ENCODE measurements around the gene DNMT3B.

The DNMT3B gene

DNA sequence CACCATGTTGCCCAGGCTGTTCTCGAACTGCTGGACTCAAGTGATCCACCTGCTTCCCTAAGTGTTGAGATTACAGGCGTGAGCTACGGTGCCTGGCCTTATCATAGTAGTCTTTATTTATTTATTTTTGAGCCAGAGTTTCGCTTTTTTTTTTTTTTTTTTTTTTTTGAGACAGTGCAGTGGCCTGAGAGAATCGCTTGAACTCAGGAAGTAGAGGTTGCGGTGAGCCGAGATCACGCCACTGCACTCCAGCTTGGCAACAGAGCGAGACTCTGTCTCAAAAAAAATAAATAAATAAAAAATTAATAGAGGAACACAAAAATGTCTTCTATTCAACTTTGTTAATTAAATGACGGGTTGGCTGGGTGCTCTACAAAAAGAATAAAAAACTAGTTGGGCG is 70.5 kb downstream of the DNMT3B start:
- no peak for TF ChIP-seq CTCF (IDR thresholded peaks at IDR 0.05; ENCODE audit: control insufficient read depth, insufficient read depth, low read depth, low read length, missing control alignments)
- no peak overlapping the region for H3K4me3 ChIP-seq (ENCODE audit: control insufficient read depth, low read depth, low read length)
- DNase-seq (ENCODE audit: low read depth) = no peak

GRCh38 chr20:32834972-32835371 is 72.8 kb downstream of the DNMT3B start:
- no peak for DNase-seq (ENCODE audit: low read depth)
- TF ChIP-seq CTCF (IDR thresholded peaks at IDR 0.05; ENCODE audit: control insufficient read depth, insufficient read depth, low read depth, low read length, missing control alignments) = no peak
- H3K4me3 ChIP-seq (ENCODE audit: control insufficient read depth, low read depth, low read length) = no peak overlapping the region

DNA sequence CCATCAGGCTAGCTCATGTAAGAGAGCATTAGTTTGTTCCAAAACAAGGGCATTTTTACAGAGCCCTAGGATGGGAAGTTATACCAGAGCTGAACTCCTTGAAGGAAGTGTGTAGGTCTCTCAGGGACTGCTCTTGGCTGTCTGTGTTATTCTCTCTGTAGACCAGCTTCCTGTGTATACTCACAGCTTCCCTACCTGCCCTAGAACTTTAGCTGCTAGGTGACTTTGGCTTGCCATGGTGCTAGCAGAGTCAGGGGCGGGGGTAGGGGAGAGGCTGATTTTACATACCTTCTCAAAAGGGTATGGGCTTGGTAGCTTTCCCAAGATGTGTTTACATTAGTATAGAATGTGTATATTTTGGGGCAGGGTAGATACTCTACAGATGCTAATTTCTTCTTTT is 75.0 kb downstream of the DNMT3B start:
- no peak for TF ChIP-seq CTCF (IDR thresholded peaks at IDR 0.05; ENCODE audit: control insufficient read depth, insufficient read depth, low read depth, low read length, missing control alignments)

GRCh38 chr20:32839227-32839981 is 77.2 kb downstream of the DNMT3B start:
- no peak overlapping the region for H3K4me3 ChIP-seq (ENCODE audit: control insufficient read depth, low read depth, low read length)
- TF ChIP-seq CTCF (IDR thresholded peaks at IDR 0.05; ENCODE audit: control insufficient read depth, insufficient read depth, low read depth, low read length, missing control alignments) = no peak
- no peak for DNase-seq (ENCODE audit: low read depth)

More for the DNA sequence above, 75.0 kb downstream of the DNMT3B start:
- no peak for DNase-seq (ENCODE audit: low read depth)
- no peak overlapping the region for H3K4me3 ChIP-seq (ENCODE audit: control insufficient read depth, low read depth, low read length)

DNA sequence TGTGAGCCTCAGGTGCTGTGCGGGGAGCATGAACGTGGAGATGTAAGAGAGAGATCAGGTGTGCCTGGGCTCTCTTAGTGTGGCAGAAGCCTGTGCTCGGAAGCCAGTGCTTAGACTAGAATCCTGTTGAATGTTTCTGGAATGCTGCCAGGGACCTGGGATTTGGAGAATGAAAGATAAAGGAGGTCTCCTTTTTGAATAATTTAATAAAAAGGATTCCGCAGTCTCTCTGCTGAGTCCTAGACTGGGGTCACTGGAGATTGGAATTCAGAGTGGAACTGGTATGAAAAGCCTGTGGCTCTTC is 77.7 kb downstream of the DNMT3B start:
- no peak for DNase-seq (ENCODE audit: low read depth)
- no peak overlapping the region for H3K4me3 ChIP-seq (ENCODE audit: control insufficient read depth, low read depth, low read length)
- TF ChIP-seq CTCF (IDR thresholded peaks at IDR 0.05; ENCODE audit: control insufficient read depth, insufficient read depth, low read depth, low read length, missing control alignments) = no peak

DNA sequence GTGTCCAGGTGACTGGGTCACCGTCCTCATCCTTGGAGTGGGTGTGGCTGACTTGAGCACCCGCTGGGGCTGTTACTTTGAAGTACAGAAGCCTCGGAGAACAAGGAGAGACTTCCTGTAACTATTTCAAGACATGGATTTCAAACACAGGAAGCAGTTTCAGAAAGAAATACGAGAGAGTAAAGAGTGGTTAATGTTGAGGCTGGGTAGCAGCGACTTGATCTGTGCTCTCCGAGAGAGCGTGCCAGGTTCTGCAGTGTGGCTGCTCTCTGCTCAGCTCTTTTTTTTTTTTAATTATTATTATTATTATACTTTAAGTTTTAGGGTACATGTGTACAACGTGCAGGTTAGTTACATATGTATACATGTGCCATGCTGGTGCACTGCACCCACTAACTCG is 79.0 kb downstream of the DNMT3B start:
- no peak for DNase-seq (ENCODE audit: low read depth)
- no peak overlapping the region for H3K4me3 ChIP-seq (ENCODE audit: control insufficient read depth, low read depth, low read length)
- no peak for TF ChIP-seq CTCF (IDR thresholded peaks at IDR 0.05; ENCODE audit: control insufficient read depth, insufficient read depth, low read depth, low read length, missing control alignments)
